Stomach (tissue), 4 donors: ENCODE data around the gene CSDE1.

Experiments
- EP300 ChIP-seq: sonication (generic); formaldehyde crosslinking; IDR thresholded peaks from one replicate; pipeline ENCODE4 v1.6.1; 2017; ENCODE audit warnings: antibody characterized with exemption
- POLR2A ChIP-seq, 4 donors: fragments of 450-650 bp; IDR thresholded peaks; one replicate each; pipeline ENCODE4 v1.6.1; 2016; ENCODE audit warnings: antibody characterized with exemption in 4 of 4, control low read depth in 2 of 4, mild to moderate bottlenecking in 1 of 4, moderate library complexity in 1 of 4

GRCh38 chr1:114695430-114696058 is 62.2 kb downstream of the CSDE1 start, which contains the start of gene AMPD1:
- TF ChIP-seq EP300, result no peak
- no peak for TF ChIP-seq POLR2A (IDR thresholded peaks at IDR 0.05)
